ENCODE measurements around the gene LGI2.

GRCh38 chr4:25065431-25065858 is 34.7 kb upstream of the LGI2 start:
- no peak for TF ChIP-seq CTCF (IDR thresholded peaks at IDR 0.05; ENCODE audit: borderline replicate concordance, extremely low read depth, low read length, poor library complexity, severe bottlenecking)
- TF ChIP-seq EZH2 (IDR thresholded peaks at IDR 0.05; ENCODE audit: borderline replicate concordance, low read depth, low read length, severe bottlenecking), result no peak
